Caco-2 (cell line): ENCODE data around the gene ARIH1. TPM values are rescaled to one million over a fixed set of nuclear protein-coding genes. Genes with fewer than 3 reads are reported as not detected.

Source experiments
- BruUV-seq: library from RNA; stranded (reverse); fragments of 400-500 nt; replicated peaks from 2 replicates; lab custom pipeline; 2021; lab: Mats Ljungman, UMichigan
- CTCF ChIA-PET: fragments of 300-600 bp; sonication (Branson Sonifier 250); formaldehyde crosslinking; loops from one replicate; lab custom pipeline; 2022; ENCODE audit warnings: antibody characterized with exemption; lab: Charles Lee
- POLR2A ChIA-PET: fragments of 300-600 bp; sonication (Branson Sonifier 250); formaldehyde crosslinking; loops from one replicate; lab custom pipeline; 2022; ENCODE audit warnings: antibody characterized with exemption; lab: Charles Lee
- DNase-seq, 2 experiments: peaks; one replicate each; pipeline versions ENCODE4 v3.0.0 to v3.0.0-alpha.2; 2020 to 2022
- H3K27me3 ChIP-seq: replicated peaks from 2 replicates; pipeline ENCODE4 v1.6.0; 2011; ENCODE audit warnings: low read length; ENCODE audit not compliant: control insufficient read depth, insufficient read depth
- H3K36me3 ChIP-seq: 2 replicates; pipeline ENCODE4 v1.5.1; 2011; ENCODE audit warnings: low read length; ENCODE audit not compliant: control insufficient read depth, insufficient read depth
- H3K4me1 ChIP-seq: fragments of 250-450 bp; sonication (Bioruptor Pico); 2 replicates; pipeline ENCODE4 v1.5.1; 2020; ENCODE audit warnings: mild to moderate bottlenecking
- H3K4me3 ChIP-seq: 2 replicates; pipeline ENCODE4 v1.5.1; 2011; ENCODE audit warnings: low read depth, mild to moderate bottlenecking, control low read depth, low read length
- H3K9me3 ChIP-seq: fragments of 250-450 bp; sonication (Bioruptor Pico); 2 replicates; pipeline ENCODE4 v1.5.1; 2020; ENCODE audit warnings: mild to moderate bottlenecking, moderate library complexity
- H3K27ac Mint-ChIP-seq: one replicate; pipeline ENCODE4 v1.8.0; 2022; ENCODE audit warnings: mixed read lengths; ENCODE audit not compliant: unreplicated experiment
- H3K27me3 Mint-ChIP-seq: one replicate; pipeline ENCODE4 v1.8.0; 2022; ENCODE audit warnings: mixed read lengths; ENCODE audit not compliant: insufficient read depth, unreplicated experiment
- H3K36me3 Mint-ChIP-seq: one replicate; pipeline ENCODE4 v1.8.0; 2022; ENCODE audit warnings: mild to moderate bottlenecking, mixed read lengths; ENCODE audit not compliant: insufficient read depth, unreplicated experiment
- H3K4me1 Mint-ChIP-seq: one replicate; pipeline ENCODE4 v1.8.0; 2022; ENCODE audit warnings: low read depth, mixed read lengths; ENCODE audit not compliant: unreplicated experiment
- H3K4me3 Mint-ChIP-seq: one replicate; pipeline ENCODE4 v1.8.0; 2022; ENCODE audit warnings: mild to moderate bottlenecking, moderate library complexity, mixed read lengths; ENCODE audit not compliant: unreplicated experiment
- H3K9me3 Mint-ChIP-seq: one replicate; pipeline ENCODE4 v1.8.0; 2022; ENCODE audit warnings: mixed read lengths; ENCODE audit not compliant: unreplicated experiment
- CTCF ChIP-seq, 2 experiments: fragments of 200-600 bp in 1 of 2; IDR thresholded peaks; 1 replicate in 1 of 2; 2 replicates in 1 of 2; pipeline versions ENCODE4 v1.5.1 to v1.8.0; 2011 to 2022; ENCODE audit warnings: antibody characterized with exemption in 1 of 2, control low read depth in 1 of 2, inconsistent platforms in 1 of 2, low read depth in 1 of 2, low read length in 1 of 2, mild to moderate bottlenecking in 1 of 2, moderate library complexity in 1 of 2; ENCODE audit not compliant: insufficient read depth in 1 of 2, severe bottlenecking in 1 of 2, unreplicated experiment in 1 of 2
- intact Hi-C: fragments of 100-400 bp; cut with micrococcal nuclease; formaldehyde crosslinking; loops from one replicate; pipeline ENCODE4 v1.10.0; 2022; ENCODE audit not compliant: unreplicated experiment
- total RNA-seq: library from RNA; stranded (reverse); gene quantifications from 2 replicates; pipeline ENCODE4 v1.2.3, GENCODE V29; 2022

Gene ARIH1
- total RNA-seq, 1 experiment from 2014 or later, result 126 TPM

- intact Hi-C loops, result no loop called here
- H3K27ac Mint-ChIP-seq, result no peak overlapping the region
These were observed 116.3 kb downstream of the ARIH1 start for GRCh38 chr15:72590427-72590826.

GRCh38 chr15:72591361-72591760 lies 117.2 kb downstream of the ARIH1 start:
- no TSS peak for BruUV-seq
- no peak for DNase-seq
- intact Hi-C loops, result no loop called here
- Mint-ChIP-seq H3K27me3 (no peaks in the 10 kb centered on the region), H3K9me3 (no peaks in the 10 kb centered on the region), H3K27ac (no peak overlapping the region), H3K4me3 (no peak overlapping the region), H3K36me3 (peaks cover 23% of the 10 kb centered on the region), H3K4me1 (no peaks in the 10 kb centered on the region)
- no peak overlapping the region for H3K4me3 ChIP-seq
- no peaks in the 10 kb centered on the region for H3K9me3 ChIP-seq
- ChIA-PET POLR2A (interaction anchor here (0.5 kb wide), 1 partner anchor 14 kb away, joined by 3 read pairs; no protein-coding TSS in a partner anchor), CTCF (no interaction called here)
- no peaks in the 10 kb centered on the region for H3K36me3 ChIP-seq
- no peak for TF ChIP-seq CTCF (IDR thresholded peaks at IDR 0.05; ENCODE audit: insufficient read depth in 1 of 2, low read depth in 1 of 2, low read length in 1 of 2, severe bottlenecking in 1 of 2, unreplicated experiment in 1 of 2)
- no peaks in the 10 kb centered on the region for H3K4me1 ChIP-seq
- no peaks in the 10 kb centered on the region for H3K27me3 ChIP-seq

More at GRCh38 chr15:72590427-72590826, 116.3 kb downstream of the ARIH1 start:
- no TSS peak for BruUV-seq
- Histone ChIP-seq H3K4me3 (no peak overlapping the region), H3K4me1 (no peaks in the 10 kb centered on the region), H3K36me3 (no peaks in the 10 kb centered on the region), H3K27me3 (no peaks in the 10 kb centered on the region), H3K9me3 (no peaks in the 10 kb centered on the region)
- Mint-ChIP-seq H3K9me3 (no peaks in the 10 kb centered on the region), H3K4me3 (no peak overlapping the region), H3K27me3 (no peaks in the 10 kb centered on the region), H3K36me3 (peaks cover 23% of the 10 kb centered on the region), H3K4me1 (no peaks in the 10 kb centered on the region)
- ChIA-PET CTCF (no interaction called here), POLR2A (no interaction called here)
- TF ChIP-seq CTCF (IDR thresholded peaks at IDR 0.05; ENCODE audit: insufficient read depth in 1 of 2, low read depth in 1 of 2, low read length in 1 of 2, severe bottlenecking in 1 of 2, unreplicated experiment in 1 of 2), result no peak
- DNase-seq, result no peak

- no peaks in the 10 kb centered on the region for H3K4me1 Mint-ChIP-seq
- ChIA-PET POLR2A (no interaction called here), CTCF (no interaction called here)
- intact Hi-C loops, result no loop called here
- Histone ChIP-seq H3K9me3 (no peaks in the 10 kb centered on the region), H3K27me3 (no peaks in the 10 kb centered on the region), H3K4me1 (no peaks in the 10 kb centered on the region), H3K4me3 (no peak overlapping the region), H3K36me3 (no peaks in the 10 kb centered on the region)
- no TSS peak for BruUV-seq
- no peak overlapping the region for H3K27ac Mint-ChIP-seq
- peaks cover 21% of the 10 kb centered on the region for H3K36me3 Mint-ChIP-seq
- no peak overlapping the region for H3K4me3 Mint-ChIP-seq
- H3K9me3 Mint-ChIP-seq, result no peaks in the 10 kb centered on the region
- no peak for TF ChIP-seq CTCF (IDR thresholded peaks at IDR 0.05; ENCODE audit: insufficient read depth in 1 of 2, low read depth in 1 of 2, low read length in 1 of 2, severe bottlenecking in 1 of 2, unreplicated experiment in 1 of 2)
- no peaks in the 10 kb centered on the region for H3K27me3 Mint-ChIP-seq
- DNase-seq, result no peak
These were observed 118.0 kb downstream of the ARIH1 start for GRCh38 chr15:72592097-72592496.
